ENCODE results near the gene CTNNA1.

DNA sequence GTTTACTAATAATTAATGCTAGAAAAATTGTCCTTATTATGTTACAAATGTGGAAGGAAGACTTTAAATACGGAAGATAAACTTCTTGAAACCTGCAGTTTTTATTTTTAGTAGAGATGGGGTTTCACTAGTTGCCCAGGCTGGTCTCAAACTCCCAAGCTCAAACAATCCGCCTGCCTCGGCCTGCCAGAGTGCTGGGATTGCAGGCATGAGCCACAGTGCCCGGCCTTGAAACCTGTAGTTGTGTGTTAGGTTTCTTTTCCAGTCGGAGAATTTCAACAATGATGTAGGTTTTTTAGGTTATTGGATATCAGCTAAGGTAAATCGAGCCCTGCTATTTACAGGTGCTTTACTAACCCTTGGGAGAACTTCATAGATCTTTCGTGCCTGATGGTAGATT lies 30.8 kb downstream of the CTNNA1 start:
- TF ChIP-seq, protein P1, sequence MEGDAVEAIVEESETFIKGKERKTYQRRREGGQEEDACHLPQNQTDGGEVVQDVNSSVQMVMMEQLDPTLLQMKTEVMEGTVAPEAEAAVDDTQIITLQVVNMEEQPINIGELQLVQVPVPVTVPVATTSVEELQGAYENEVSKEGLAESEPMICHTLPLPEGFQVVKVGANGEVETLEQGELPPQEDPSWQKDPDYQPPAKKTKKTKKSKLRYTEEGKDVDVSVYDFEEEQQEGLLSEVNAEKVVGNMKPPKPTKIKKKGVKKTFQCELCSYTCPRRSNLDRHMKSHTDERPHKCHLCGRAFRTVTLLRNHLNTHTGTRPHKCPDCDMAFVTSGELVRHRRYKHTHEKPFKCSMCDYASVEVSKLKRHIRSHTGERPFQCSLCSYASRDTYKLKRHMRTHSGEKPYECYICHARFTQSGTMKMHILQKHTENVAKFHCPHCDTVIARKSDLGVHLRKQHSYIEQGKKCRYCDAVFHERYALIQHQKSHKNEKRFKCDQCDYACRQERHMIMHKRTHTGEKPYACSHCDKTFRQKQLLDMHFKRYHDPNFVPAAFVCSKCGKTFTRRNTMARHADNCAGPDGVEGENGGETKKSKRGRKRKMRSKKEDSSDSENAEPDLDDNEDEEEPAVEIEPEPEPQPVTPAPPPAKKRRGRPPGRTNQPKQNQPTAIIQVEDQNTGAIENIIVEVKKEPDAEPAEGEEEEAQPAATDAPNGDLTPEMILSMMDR (IDR thresholded peaks at IDR 0.05; ENCODE audit: insufficient read depth, low read depth, low read length): no peak
- no peak for TF ChIP-seq EZH2 (IDR thresholded peaks at IDR 0.05; ENCODE audit: insufficient read depth, low read length)

All from astrocyte (in vitro differentiated cells and primary cell).